MV-4-11 (cell line): ENCODE data around the gene HOXA13.

Source experiments
- DNase-seq: peaks from one replicate; lab custom pipeline; 2025; lab: John Stamatoyannopoulos, UW

HOXA13 gene

DNA sequence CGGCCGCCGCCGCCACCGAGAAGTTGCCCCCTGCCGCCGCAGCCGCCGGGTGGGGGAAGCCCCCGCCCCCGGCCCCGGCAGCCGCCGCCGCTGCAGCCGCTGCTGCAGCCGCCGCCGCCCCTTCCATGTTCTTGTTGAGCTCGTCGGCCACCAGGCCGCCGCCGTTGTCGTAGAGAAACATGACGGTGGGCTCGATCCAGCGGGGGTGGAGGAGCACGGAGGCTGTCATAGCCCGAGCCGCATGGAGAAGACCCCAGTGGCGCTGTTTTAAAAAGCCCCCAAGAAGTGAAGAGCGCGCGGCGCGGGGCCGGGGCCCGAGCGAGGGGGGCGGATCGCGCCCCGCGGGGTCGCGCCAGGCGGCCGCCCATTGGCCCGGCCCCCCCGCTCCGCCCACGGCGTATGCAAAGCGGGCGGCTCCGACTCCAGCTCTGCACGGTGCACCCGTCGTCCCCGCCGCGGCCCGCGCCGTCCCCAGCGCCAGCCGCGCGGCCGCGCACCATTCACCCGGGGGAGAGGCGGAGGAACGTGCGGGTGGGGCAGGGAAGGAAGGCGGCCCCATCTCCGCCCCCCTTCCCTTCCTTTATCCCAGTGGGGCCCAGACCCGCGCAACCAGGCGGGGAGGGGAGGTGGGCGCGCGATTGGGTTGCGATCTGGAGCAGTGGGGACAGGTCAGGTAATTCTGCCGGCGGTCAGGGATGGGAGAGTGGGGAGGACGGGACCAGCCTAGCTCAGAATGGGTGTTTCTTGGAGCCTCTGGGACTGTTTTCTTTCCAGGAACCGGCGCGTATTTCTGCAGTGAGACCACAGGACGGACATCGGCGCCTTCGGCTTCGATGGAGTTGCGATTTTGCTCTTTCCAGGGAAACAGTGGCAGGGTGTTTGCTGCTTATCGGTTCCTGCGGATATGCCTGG lies at the start of gene HOXA13:
TSS of gene HOXA13 (minus strand) at position 243 of the 912 bp plus-strand sequence. CDS start at position 229, 14 bp downstream.
- DNase-seq: no peak

- peak; percentile 78 for DNase-seq
These were observed 49.2 kb upstream of the HOXA13 start for GRCh38 chr7:27248911-27249723.

DNA sequence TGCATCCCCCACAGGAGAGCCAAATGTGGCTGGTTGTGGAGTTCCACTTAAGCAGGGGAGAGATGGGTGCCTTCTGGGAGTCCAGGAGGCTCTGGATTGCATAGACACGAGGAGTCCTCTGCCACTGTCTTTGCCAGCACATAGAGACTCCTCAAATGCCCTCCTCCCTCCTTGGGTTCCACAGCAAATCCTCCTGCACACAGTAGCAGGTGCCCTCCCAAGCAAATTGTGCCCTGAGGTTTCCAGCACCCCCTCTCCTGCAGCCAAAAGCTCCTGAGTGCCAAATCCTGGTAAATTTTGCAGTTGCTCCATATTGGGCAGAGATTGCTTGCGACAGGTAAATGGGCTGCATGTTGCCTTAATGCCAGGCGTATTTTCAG lies 48.5 kb upstream of the HOXA13 start:
- no peak for DNase-seq

DNA sequence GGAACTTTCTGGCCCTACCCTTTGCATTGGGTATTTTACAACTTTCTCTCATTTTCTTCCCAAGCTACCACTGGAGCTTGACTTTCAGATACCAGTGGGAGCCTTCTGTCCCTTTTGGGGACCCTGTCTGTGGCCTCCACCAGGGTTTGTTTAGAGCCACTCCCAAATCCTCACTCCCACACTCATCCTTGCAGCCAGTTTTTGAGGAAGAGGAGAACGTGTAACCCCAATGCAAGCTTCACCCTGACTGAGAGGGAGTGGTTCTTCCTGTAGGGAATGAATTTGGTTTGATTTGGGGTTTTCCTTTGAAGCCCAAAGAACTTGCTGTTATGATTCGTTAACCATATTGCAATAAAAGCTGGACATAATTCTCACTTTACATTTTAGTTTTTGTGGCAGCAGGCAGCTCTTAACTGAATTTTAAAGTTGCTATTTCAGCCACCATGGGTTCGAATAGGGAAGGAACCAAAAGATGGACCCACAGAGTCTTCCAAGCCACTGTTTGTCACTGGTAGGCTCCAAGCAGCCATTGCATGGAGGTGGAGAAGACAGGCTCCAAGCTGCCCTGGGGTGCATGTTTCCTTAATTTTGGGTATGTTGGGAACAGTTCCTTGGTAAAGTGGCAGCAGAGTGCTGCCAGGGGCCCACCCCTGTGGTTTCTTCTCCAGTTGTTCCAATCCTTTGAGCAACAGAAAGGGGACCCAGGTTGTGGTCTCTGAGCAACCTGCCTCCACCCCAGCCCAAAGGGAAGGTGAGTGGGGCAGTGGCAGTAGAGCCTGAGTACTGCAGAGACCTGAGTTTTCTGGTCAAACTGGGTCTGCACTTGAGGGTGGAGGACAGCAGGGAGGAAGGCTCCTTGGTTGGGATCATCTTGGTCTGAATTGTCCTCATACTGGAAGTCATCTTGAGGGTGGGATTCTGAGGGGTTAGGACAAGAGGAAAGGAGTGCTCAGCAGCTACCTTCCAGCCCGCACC lies 47.8 kb upstream of the HOXA13 start:
- DNase-seq: no peak

DNA sequence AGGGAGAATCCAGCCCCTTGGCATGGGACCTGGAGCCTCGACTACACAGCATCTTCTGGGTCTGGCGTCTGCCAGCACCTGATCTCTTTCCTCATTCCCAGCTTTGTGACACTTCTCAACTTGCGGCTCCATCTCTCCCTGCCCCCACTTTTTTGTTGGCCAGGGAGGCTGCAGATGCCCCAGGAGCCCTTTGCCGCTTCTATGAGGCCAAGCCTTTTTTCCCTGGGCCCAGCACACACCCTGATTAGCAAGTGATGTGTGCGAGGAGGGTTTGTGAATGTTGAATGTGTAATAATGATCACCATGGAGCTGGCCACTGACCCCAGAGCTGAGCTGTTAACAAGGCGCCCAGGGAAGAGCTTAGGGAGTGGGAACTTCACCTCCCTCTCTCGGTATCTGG lies 47.1 kb upstream of the HOXA13 start:
- no peak for DNase-seq

GRCh38 chr7:27245798-27246691 lies 46.2 kb upstream of the HOXA13 start:
- DNase-seq: no peak

GRCh38 chr7:27245124-27245797 lies 45.4 kb upstream of the HOXA13 start:
- no peak for DNase-seq

GRCh38 chr7:27244488-27245123 lies 44.7 kb upstream of the HOXA13 start:
- no peak for DNase-seq

DNA sequence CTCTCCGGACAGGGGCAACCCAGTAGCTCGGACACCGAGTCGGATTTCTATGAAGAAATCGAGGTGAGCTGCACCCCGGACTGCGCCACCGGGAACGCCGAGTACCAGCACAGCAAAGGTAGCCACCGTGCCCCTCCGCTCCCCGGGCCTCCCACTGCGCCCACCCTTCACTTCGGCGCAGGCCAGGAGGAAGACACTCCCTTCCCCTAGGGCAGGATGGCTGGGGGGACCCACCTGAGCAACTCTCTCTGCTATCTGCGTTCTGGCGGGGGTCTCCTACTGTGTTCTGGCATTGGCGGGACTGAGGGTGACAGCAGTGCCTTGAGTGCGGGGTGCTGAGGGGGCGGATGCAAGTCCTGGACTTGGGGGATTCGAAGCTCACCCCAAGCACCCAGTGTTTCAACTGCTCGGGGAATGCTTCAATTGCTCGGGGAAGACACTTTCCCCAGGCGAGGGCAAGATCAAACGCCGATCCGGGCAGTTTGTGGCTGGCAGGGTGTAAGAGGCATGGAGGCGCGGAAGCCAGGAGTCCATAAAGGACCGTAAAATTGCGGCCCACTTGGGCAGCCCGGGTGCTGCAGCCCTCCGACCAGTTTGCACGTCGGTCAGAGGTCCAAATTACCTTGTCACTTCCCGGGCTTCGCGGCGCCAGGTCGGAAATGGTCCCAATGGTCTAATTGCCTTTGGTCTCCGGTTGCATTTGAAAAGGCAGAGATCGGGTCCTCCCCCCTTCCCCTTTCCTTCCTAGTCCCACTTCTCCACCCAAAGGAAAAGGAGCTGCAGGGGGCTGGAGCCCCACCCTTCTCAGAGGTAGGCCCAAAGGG lies 43.7 kb upstream of the HOXA13 start:
- no peak for DNase-seq

GRCh38 chr7:27242555-27243339 lies 42.9 kb upstream of the HOXA13 start, which contains the start of gene EVX1:
Gene EVX1 (plus strand): TSS chr7:27242802. CDS start chr7:27243031, 229 bp downstream.
- DNase-seq: no peak

DNA sequence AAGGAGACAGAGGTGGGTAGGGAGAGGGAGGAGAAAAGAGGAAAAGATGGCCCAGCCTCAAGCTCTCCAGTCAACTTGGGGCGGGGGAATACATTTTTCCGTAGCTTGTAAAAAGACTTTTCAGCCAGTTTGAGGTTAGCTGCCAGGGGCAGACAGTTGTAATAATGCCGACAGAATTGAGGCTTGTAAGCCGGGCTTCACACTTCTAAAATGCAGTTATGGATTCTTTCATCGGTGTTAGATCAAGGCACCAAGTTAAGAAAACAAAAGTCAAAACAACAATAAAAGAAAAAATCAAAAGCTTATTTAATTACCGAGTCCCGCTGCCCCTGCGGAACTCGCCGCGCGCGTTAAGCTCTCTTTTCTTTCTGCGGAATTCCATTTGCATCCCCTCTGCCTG lies 42.3 kb upstream of the HOXA13 start:
- no peak for DNase-seq

- DNase-seq: no peak
These were observed 41.5 kb upstream of the HOXA13 start for GRCh38 chr7:27241189-27242056.

GRCh38 chr7:27240015-27240731 lies 40.3 kb upstream of the HOXA13 start:
- no peak for DNase-seq

- DNase-seq: no peak
These were observed 39.6 kb upstream of the HOXA13 start for GRCh38 chr7:27239387-27240014.

GRCh38 chr7:27238979-27239386 lies 39.1 kb upstream of the HOXA13 start:
- DNase-seq: no peak
